Sigmoid colon (tissue), 4 donors: ENCODE measurements around the gene NDUFB11.

Experiments
- POLR2A ChIP-seq, 2 donors: fragments of 450-650 bp; IDR thresholded peaks; one replicate each; pipeline ENCODE4 v1.6.1; 2016; ENCODE audit warnings: antibody characterized with exemption in 2 of 2, mild to moderate bottlenecking in 2 of 2, moderate library complexity in 2 of 2
- POLR2AphosphoS5 ChIP-seq, 4 donors: sonication (generic); formaldehyde crosslinking; IDR thresholded peaks; one replicate each; pipeline ENCODE4 v1.6.1; 2017; ENCODE audit warnings: antibody characterized with exemption in 4 of 4
- TF ChIP-seq, protein P1 (sequence below), 4 experiments: fragments of 450-650 bp in 3 of 4; fragments of 200-600 bp in 1 of 4; IDR thresholded peaks; one replicate each; pipeline ENCODE4 v1.5.1; 2016 to 2019; ENCODE audit warnings: antibody characterized with exemption in 4 of 4, mild to moderate bottlenecking in 3 of 4, moderate library complexity in 2 of 4

DNA sequence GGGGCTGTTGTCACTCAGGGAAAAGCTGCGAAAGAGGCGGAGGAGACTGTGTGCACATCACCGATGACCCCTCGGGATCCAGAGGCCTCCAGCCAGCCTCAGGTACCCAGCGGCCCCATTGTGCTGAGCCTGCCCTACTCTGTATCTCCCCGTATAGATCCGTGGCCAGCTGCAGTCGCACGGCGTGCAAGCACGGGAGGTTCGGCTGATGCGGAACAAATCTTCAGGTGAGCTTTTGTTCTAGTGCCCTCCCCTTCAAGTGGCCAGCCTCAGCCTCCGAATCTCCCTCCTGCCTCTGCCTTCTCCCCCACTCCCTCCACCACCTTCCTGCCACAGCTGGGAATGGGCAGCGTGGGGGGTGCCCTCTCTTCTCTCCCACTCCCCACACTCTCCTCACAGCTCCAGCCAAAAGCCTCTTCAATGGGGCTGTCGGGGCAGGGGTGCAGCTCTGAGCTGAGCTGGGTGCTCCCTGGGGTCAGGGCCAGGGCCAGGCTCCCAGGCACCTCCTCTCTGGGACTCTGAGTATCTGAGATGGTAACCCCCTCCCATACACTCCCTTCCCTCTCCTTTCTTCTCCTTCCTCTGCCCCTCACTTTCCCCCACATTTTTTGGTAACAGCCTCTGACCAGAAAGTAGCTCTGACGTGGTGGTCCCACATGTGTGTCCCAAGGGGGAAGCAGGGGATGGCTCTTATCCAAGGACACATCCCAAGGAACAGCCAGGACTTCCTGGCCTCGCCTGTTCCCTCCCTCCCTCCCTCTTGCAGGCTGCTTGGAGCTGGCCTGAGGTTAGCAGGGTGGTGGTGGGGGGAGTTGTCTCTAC is 28.7 kb upstream of the NDUFB11 start:
- TF ChIP-seq, protein P1, sequence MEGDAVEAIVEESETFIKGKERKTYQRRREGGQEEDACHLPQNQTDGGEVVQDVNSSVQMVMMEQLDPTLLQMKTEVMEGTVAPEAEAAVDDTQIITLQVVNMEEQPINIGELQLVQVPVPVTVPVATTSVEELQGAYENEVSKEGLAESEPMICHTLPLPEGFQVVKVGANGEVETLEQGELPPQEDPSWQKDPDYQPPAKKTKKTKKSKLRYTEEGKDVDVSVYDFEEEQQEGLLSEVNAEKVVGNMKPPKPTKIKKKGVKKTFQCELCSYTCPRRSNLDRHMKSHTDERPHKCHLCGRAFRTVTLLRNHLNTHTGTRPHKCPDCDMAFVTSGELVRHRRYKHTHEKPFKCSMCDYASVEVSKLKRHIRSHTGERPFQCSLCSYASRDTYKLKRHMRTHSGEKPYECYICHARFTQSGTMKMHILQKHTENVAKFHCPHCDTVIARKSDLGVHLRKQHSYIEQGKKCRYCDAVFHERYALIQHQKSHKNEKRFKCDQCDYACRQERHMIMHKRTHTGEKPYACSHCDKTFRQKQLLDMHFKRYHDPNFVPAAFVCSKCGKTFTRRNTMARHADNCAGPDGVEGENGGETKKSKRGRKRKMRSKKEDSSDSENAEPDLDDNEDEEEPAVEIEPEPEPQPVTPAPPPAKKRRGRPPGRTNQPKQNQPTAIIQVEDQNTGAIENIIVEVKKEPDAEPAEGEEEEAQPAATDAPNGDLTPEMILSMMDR (IDR thresholded peaks at IDR 0.05): no peak
- TF ChIP-seq POLR2A (IDR thresholded peaks at IDR 0.05) (no peak), POLR2AphosphoS5 (IDR thresholded peaks at IDR 0.05) (no peak)
